HL-60 (cell line): ENCODE results near the gene CORO1C.

ENCODE experiments used
- CTCF ChIP-seq: IDR thresholded peaks from one replicate; pipeline ENCODE4 v1.5.1; 2011; ENCODE audit warnings: low read length, control low read depth, inconsistent platforms; ENCODE audit not compliant: insufficient read depth
- POLR2AphosphoS5 ChIP-seq: IDR thresholded peaks from 2 replicates; pipeline ENCODE4 v1.6.1; 2012; ENCODE audit warnings: low read depth
- REST ChIP-seq: IDR thresholded peaks from 2 replicates; pipeline ENCODE4 v1.6.1; 2012; ENCODE audit warnings: low read depth; ENCODE audit not compliant: insufficient replicate concordance

DNA sequence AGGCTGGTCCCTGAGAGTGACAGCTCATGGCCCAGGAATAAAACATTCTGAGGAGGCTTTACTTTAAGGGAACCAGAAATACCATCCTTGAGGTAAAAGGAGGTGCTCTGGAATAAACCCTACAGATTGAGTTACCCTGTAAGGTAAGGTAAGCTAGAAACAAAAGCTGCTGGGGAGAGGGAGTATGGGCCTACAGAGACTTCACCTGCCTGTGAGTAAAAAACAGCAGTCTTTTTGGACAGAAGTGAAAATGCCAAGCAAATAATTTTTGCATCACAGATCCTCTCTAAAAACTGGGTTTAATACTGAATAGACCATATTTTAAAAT is 41.2 kb downstream of the CORO1C start:
- TF ChIP-seq CTCF: no peak
- no peak for TF ChIP-seq REST
- no peak for TF ChIP-seq POLR2AphosphoS5
